Measurements from ENCODE around the gene NOLC1. TPM values are rescaled to one million over a fixed set of nuclear protein-coding genes. Genes with fewer than 3 reads are reported as not detected.

The NOLC1 gene
- total RNA-seq, 2 donors from 2014 or later = 26.3 to 37.6 TPM

DNA sequence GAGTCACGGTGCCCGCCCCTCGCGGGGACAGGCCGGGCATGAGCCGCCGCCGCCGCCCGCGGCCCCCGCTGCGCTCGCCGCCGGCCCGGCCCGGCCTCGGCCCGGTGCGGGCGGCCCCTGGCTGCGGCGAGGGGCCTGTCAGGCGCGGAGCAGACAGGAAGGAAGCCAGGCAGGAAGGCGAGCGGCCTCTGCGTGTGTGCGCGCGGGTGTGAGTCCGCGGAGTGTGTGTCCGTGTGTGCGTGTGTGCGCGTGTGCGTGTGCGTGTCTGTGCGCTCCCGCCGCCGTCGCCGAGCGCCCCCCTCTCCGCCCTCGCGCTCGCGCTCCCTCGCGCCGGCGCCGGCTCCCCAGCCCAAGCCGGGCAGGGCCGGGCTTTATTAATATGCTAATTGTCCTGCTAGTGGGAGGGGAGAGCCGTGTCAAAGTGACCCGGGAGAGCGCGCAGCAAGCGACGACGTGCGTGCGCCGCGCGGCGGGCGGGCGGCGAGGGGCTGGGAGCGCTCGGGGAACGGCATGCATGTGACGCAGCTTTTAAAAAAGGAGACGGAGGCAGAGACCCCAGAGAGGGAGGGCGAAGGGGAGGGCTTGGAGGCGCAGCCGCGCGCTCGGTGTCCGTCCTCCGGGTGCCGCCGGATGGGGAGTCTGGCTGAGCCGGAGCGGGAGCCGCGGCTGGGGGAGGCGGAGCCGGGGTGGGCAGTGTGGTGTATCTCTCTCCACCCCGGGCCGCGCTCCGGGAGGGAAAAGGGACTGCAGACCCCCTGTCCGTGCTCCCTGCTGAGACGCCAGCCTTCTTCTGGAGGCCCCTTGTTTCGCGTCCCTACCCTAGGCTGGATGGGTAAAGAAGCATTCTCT is 31.8 kb upstream of the NOLC1 start, which contains the start of gene LDB1:
LDB1 (minus strand) TSS at position 227 of the 849 bp plus-strand sequence. CDS start 258 bp downstream, outside the sequence.
- DNase-seq (peak; percentile 84), ATAC-seq (peak; percentile 72 to 75)
- intact Hi-C loops (cut with DNase I) = no loop called here

GRCh38 chr10:102120991-102121738 is 31.0 kb upstream of the NOLC1 start:
- intact Hi-C loops (cut with DNase I) = no loop called here
- ATAC-seq (peak; percentile 42 to 50), DNase-seq (peak; percentile 51)

DNA sequence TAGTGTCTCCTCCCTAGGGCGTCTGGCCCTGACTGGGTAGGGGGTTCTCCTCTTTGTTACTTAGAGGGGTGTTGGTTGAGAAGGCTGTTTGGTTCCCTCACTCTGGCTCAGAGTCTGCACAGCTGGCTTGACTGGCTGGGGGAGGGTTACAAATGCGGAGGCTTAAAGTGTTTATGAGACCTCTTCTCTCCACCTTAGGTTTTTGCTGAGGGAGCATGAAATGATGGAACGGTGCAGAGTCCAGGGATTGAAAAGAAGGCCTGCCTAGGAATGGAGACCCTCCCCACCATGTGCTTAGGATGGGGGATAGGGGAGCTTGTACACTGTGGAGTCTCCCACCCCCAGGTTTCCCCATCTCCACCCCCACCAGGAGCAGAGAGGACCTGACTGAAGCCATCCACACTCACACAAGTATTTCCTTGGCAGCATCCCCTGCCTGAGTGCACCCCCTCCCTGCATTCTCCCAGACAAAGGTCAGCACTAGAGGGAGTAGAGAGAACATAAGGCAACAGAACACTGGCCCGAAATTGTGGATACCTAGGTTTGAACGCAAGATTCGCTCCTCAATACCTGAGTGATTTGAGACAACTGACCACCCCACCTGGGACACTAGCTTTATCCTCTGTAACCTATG is 30.3 kb upstream of the NOLC1 start:
- no peak for ATAC-seq
- intact Hi-C loops (cut with DNase I) = no loop called here
- no peak for DNase-seq

- ATAC-seq = no peak
- intact Hi-C loops (cut with DNase I) = no loop called here
- no peak for DNase-seq
Measured at GRCh38 chr10:102122450-102122849, 29.7 kb upstream of the NOLC1 start.

- DNase-seq = no peak
- intact Hi-C loops (cut with DNase I) = no loop called here
Measured at GRCh38 chr10:102123223-102123622, 29.0 kb upstream of the NOLC1 start.

GRCh38 chr10:102131286-102132170 is 20.7 kb upstream of the NOLC1 start:
- intact Hi-C loops (cut with DNase I) = no loop called here
- ATAC-seq (no peak), DNase-seq (no peak)

More at GRCh38 chr10:102123223-102123622, 29.0 kb upstream of the NOLC1 start:
- ATAC-seq = no peak

GRCh38 chr10:102132193-102132562 is 20.0 kb upstream of the NOLC1 start:
- ATAC-seq (no peak), DNase-seq (no peak)
- intact Hi-C loops (cut with DNase I) = no loop called here

DNA sequence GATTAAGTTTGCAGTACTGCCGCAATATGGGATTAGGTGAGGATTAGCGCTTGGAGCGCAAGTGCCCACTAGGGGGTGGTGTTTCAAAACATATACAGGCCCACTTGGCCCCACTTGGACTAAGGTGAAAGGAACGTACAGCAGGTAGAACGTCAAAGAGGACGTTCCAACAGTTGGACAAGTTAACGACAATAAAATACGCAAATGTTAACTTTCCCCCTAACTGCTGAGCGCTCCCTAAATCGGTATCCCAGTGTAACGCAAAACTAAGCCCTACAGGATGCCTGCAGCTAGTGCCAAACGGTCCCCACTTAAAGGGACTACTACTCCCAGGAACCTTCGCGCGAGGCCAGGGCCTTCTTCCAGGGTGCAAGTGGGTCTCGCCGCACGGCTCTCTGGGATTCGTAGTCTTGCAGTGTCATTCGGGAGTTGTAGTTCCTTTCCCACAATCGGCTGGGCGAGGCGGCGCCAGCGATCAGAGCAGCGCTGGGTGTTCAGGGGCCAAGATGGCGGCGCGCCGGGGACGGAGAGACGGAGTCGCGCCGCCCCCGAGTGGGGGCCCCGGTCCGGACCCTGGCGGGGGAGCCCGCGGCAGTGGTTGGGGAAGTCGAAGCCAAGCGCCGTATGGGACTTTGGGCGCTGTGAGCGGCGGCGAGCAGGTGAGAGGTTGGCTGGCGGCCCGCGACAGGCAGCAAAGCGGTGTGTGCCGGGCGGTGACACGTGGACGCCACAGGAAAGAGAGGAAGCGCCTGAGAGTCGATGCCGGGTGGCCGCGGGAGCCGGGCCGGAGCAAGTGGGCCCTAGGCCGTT is 19.4 kb upstream of the NOLC1 start, which contains the start of gene PPRC1:
PPRC1 (plus strand) TSS at position 478 of the 810 bp plus-strand sequence; CDS start at position 507, 29 bp downstream.
- ATAC-seq (peak; percentile 96), DNase-seq (peak; percentile 99)
- intact Hi-C loops (cut with DNase I) = no loop called here

GRCh38 chr10:102133373-102134195 is 18.6 kb upstream of the NOLC1 start:
- ATAC-seq = peak; percentile 58 to 63
- intact Hi-C loops (cut with DNase I) = no loop called here

GRCh38 chr10:102134416-102134815 is 17.8 kb upstream of the NOLC1 start:
- no peak for DNase-seq
- intact Hi-C loops (cut with DNase I) = no loop called here
- ATAC-seq = no peak

More at GRCh38 chr10:102133373-102134195, 18.6 kb upstream of the NOLC1 start:
- peak; percentile 87 for DNase-seq

DNA sequence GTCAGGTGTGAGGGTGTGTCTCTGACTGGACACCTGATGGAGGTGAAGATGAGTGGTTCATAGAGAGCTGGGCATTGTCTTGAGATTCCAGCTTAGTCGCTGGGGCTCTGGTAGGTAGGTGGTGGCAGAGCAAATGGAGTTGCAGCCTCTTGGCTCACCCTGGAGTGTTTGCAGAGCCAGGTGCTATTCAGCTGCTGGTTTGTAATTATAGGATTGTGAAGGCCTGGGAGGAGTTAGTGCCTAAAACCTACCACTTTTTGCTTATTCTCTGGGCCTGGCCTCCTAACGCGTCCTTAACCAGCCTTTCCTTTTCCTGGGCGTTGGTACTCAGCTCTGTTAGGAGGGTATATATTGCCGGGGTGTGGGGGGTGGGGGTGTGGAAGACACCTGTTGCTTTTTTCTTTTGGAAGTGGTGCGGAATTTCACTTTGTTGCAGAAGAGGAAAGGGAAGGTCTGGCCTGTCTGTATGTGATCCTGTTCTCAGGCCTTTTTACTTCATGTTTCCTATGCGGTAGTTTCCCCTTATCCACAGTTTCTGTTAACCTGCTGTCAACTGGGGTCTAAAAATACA is 16.1 kb upstream of the NOLC1 start:
- DNase-seq (no peak), ATAC-seq (no peak)
- intact Hi-C loops (cut with DNase I) = no loop called here

- no peak for ATAC-seq
- intact Hi-C loops (cut with DNase I) = no loop called here
- DNase-seq = no peak
Measured at GRCh38 chr10:102139281-102140110, 12.7 kb upstream of the NOLC1 start.

GRCh38 chr10:102140218-102140617 is 12.0 kb upstream of the NOLC1 start:
- intact Hi-C loops (cut with DNase I) = no loop called here
- DNase-seq = no peak
- ATAC-seq = no peak

DNA sequence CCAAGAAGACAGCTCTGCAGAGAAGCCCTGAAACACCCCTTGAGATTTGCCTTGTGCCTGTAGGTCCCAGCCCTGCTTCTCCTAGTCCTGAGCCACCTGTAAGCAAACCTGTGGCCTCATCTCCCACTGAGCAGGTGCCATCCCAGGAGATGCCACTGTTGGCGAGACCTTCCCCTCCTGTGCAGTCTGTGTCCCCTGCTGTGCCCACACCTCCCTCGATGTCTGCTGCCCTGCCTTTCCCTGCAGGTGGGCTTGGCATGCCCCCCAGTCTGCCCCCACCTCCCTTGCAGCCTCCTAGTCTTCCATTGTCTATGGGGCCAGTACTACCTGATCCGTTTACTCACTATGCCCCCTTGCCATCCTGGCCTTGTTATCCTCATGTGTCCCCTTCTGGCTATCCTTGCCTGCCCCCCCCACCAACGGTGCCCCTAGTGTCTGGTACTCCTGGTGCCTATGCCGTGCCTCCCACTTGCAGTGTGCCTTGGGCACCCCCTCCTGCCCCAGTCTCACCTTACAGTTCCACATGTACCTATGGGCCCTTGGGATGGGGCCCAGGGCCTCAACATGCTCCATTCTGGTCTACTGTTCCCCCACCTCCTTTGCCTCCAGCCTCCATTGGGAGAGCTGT is 11.2 kb upstream of the NOLC1 start:
- ATAC-seq = no peak

DNA sequence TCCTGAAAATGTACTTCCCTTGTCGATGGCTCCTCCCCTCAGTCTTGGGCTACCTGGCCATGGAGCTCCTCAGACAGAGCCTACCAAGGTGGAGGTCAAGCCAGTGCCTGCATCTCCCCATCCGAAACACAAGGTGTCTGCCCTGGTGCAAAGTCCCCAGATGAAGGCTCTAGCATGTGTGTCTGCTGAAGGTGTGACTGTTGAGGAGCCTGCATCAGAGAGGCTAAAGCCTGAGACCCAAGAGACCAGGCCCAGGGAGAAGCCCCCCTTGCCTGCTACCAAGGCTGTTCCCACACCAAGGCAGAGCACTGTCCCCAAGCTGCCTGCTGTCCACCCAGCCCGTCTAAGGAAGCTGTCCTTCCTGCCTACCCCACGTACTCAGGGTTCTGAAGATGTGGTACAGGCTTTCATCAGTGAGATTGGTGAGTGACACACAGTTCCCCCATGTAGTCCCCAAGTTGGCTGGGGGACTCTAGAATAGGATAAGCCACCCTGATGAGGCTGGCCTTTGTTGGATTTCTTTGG is 10.5 kb upstream of the NOLC1 start:
- intact Hi-C loops (cut with DNase I) = no loop called here
- DNase-seq (no peak), ATAC-seq (no peak)

More for the DNA sequence above, 11.2 kb upstream of the NOLC1 start:
- no peak for DNase-seq
- intact Hi-C loops (cut with DNase I) = no loop called here
